Aorta (tissue), 5 donors: ENCODE measurements around the gene RPL32. TPM values are rescaled to one million over a fixed set of nuclear protein-coding genes. Genes with fewer than 3 reads are reported as not detected.

Experiments
- ATAC-seq: fragments of 200-7000 bp; cut with Tn5 transposase; one replicate; pipeline ENCODE4 v1.9.1; 2022; ENCODE audit warnings: moderate library complexity; ENCODE audit not compliant: low FRiP score
- DNase-seq, 2 donors: peaks; one replicate each; pipeline ENCODE4 v3.0.0-alpha.2; 2020
- H3K27ac ChIP-seq, 2 donors: one replicate each; pipeline ENCODE4 v1.5.1; 2013; ENCODE audit warnings: low read length in 2 of 2, mild to moderate bottlenecking in 2 of 2, moderate library complexity in 2 of 2, control low read depth in 1 of 2, inconsistent platforms in 1 of 2, low read depth in 1 of 2
- H3K27me3 ChIP-seq, 2 donors: one replicate each; pipeline ENCODE4 v1.6.1; 2013; ENCODE audit warnings: control low read depth in 1 of 2, low read length in 1 of 2, mild to moderate bottlenecking in 1 of 2, moderate library complexity in 1 of 2; ENCODE audit not compliant: insufficient read depth in 2 of 2, control insufficient read depth in 1 of 2
- H3K36me3 ChIP-seq, 2 donors: one replicate each; pipeline ENCODE4 v1.6.1; 2013; ENCODE audit warnings: control low read depth in 1 of 2, low read length in 1 of 2, mild to moderate bottlenecking in 1 of 2; ENCODE audit not compliant: insufficient read depth in 2 of 2, control insufficient read depth in 1 of 2
- H3K4me1 ChIP-seq, 2 donors: one replicate each; pipeline ENCODE4 v1.6.1; 2013; ENCODE audit warnings: low read length in 2 of 2, control low read depth in 1 of 2, mild to moderate bottlenecking in 1 of 2, moderate library complexity in 1 of 2; ENCODE audit not compliant: insufficient read depth in 2 of 2, control insufficient read depth in 1 of 2
- H3K4me3 ChIP-seq, 2 donors: one replicate each; pipeline ENCODE4 v1.5.1; 2013; ENCODE audit warnings: low read length in 2 of 2, control low read depth in 1 of 2, mild to moderate bottlenecking in 1 of 2
- H3K9me3 ChIP-seq: one replicate; pipeline ENCODE4 v1.6.1; 2013; ENCODE audit warnings: mild to moderate bottlenecking, low read length; ENCODE audit not compliant: control insufficient read depth
- WGBS, 2 donors: extraction: QIAGEN DNeasy Blood & Tissue Kit; methylation state at CpG; one replicate each; pipeline ENCODE4 v1.1.7; 2013; 5-methylcytosine and 5-hydroxymethylcytosine counted together
- intact Hi-C, 2 donors: fragments of 100-400 bp; cut with DNase I; formaldehyde crosslinking; loops; one replicate each; pipeline versions ENCODE4 v1.14.2 to v1.15.0; 2022
- long read RNA-seq, 2 donors: library from polyadenylated mRNA; unstranded; transcript quantifications; one replicate each; pipeline ENCODE4 v2.0.0, GENCODE V29; 2020 to 2021
- polyA plus RNA-seq, 2 donors: library from polyadenylated mRNA; stranded (reverse); fragments of 200-250 nt; gene quantifications; one replicate each; pipeline ENCODE4 v1.2.3, GENCODE V29; 2013
- total RNA-seq, 2 donors: library from RNA; stranded (reverse); fragmentation: NEBNext Ultra II Directional; extraction: Animal tissue kit (Norgen Biotek cat#: 25700); gene quantifications; one replicate each; pipeline ENCODE4 v1.2.1, GENCODE V29; 2021
- donor health status: healthy with polysubstance abuse.
- donor health status: Bipolar disorder and iron deficiency.
- donor health status: DM: no; HTN: no; CAD: no.
- donor health status: DM: no; HTN: no; CAD: no.
- donor health status: DM: yes; HTN: yes; CAD: no.

The RPL32 gene
- total RNA-seq (1,000 to 10,000 TPM; 1,255 to 1,309 TPM), polyA plus RNA-seq (1,000 to 10,000 TPM; 2,819 to 3,270 TPM)
- long read RNA-seq, donor 1, transcript RPL32-202 (3 exons, 1,734 nt): minor isoform, 16 of 257 reads
- long read RNA-seq, donor 1, transcript RPL32-204 (4 exons, 2,117 nt): major isoform, 233 of 257 reads
- long read RNA-seq, donor 1, partial matches to known transcripts: 1 of 257 reads
- long read RNA-seq, donor 1, other reads (novel, unspliced or antisense): 4 of 257 reads
- long read RNA-seq, donor 2, transcript RPL32-204 (4 exons, 2,117 nt): major isoform, 184 of 194 reads
- long read RNA-seq, donor 2, partial matches to known transcripts: 1 of 194 reads
- long read RNA-seq, donor 2, other reads (novel, unspliced or antisense): 4 of 194 reads

DNA sequence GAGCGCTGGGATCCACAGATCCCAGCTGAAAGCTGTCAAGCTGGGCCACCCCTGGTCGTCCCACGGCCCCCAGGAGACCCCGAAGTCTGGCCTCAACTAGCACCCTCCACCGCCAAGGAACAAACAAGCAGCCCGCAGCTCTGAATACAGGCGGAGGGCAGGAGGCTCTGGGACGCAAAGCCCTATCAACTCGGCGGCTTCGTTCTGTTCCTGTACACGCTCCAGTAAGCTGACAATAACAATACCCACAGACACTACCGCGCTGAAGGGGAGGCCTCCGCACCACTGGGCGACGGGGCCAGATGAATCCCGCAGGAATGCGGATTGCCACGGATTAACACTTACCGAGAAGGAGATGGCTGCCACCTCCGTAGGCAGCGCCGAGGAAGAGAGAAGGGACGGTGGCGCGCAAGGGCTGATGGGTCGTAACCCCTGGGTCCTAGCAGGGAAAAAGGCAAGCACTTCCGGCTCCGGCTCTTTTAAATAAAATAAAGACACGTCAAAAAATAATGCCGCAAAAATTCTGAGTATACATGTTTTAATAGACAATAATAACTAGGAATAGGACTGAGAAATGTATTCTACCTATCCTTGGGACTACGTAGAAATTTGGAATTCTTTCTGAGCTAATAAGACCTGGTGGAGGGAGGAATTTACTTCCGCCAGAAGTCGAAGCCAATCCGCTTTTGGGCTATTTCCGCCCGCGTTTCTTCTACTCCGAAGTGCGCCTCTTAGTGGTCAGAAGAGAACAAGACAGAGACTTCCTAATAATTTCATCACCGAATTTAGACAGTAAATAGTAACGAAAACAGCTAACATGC, at the start of gene RPL32:
Gene RPL32, minus strand, starts transcription at position 417 of the 821 bp plus-strand sequence. CDS start 1,328 bp downstream, outside the sequence.
- peak; percentile 92 to 93 for DNase-seq

GRCh38 chr3:12890610-12891390, 49.4 kb upstream of the RPL32 start:
- Histone ChIP-seq H3K4me3 (no peak overlapping the region), H3K27me3 (no peaks in the 10 kb centered on the region), H3K27ac (no peak overlapping the region), H3K36me3 (no peaks in the 10 kb centered on the region), H3K4me1 (no peaks in the 10 kb centered on the region), H3K9me3 (no peaks in the 10 kb centered on the region)
- ATAC-seq: no peak
- WGBS, 2 donors: 79 to 81% methylated on average over 10 of the region's 10 CpGs
- no peak for DNase-seq
- intact Hi-C loops: no loop called here

More for the DNA sequence above, at the start of gene RPL32:
- H3K4me3 ChIP-seq: peak within 1 kb of the TSS; percentile 87 to 91
- peak; percentile 97 for ATAC-seq
- peak within 1 kb of the TSS in 1 of 2 donors; percentile 90 for H3K27ac ChIP-seq
- no peaks in the 10 kb centered on the region for H3K4me1 ChIP-seq
- intact Hi-C loops: loop anchor here in 1 of 2 donors (5.0 kb wide), 1 partner anchor 134 kb away; no protein-coding TSS in a partner anchor
- no peaks in the 10 kb centered on the region for H3K27me3 ChIP-seq
- H3K36me3 ChIP-seq: peaks cover 0 to 7% of the 10 kb centered on the region in 2 donors
- WGBS, 2 donors: 0 to 1% methylated on average over 42 to 43 of the region's 43 CpGs
- no peaks in the 10 kb centered on the region for H3K9me3 ChIP-seq

DNA sequence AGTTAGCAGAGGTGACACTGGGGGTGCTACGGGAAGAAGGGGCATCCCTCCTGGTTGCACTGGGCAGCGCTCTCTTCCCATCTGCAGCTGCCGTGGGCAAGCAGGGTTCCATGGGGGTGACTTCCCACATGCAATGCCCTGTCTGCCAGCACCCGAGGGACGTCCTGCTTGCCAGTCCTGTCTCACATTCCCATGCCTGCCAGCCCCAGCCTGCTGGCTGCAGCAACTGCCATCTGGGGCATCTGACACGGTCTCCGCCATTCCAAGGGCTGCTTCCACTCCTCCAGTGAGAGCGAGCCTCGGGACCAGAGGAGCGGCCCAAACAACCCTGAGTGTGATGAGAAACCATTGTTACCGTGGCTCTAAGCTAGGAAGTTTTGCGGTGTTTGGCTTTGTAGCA, 45.4 kb upstream of the RPL32 start:
- no peaks in the 10 kb centered on the region for H3K4me1 ChIP-seq
- intact Hi-C loops: no loop called here
- no peak overlapping the region for H3K27ac ChIP-seq
- DNase-seq (no peak), ATAC-seq (no peak)
- H3K36me3 ChIP-seq: no peaks in the 10 kb centered on the region
- H3K27me3 ChIP-seq: no peaks in the 10 kb centered on the region
- H3K9me3 ChIP-seq: no peaks in the 10 kb centered on the region
- WGBS, 2 donors: 79 to 82% methylated on average over 12 of the region's 12 CpGs
- H3K4me3 ChIP-seq: no peak overlapping the region

GRCh38 chr3:12886106-12886679, 44.8 kb upstream of the RPL32 start:
- no peak for DNase-seq
- Histone ChIP-seq H3K27ac (no peak overlapping the region), H3K27me3 (no peaks in the 10 kb centered on the region), H3K9me3 (no peaks in the 10 kb centered on the region), H3K36me3 (no peaks in the 10 kb centered on the region), H3K4me1 (no peaks in the 10 kb centered on the region), H3K4me3 (no peak overlapping the region)
- intact Hi-C loops: no loop called here
- ATAC-seq: no peak
- 91% methylated on average over 10 of the region's 10 CpGs for WGBS, 2 donors

GRCh38 chr3:12885583-12885930, 44.2 kb upstream of the RPL32 start:
- no peak for DNase-seq
- no peaks in the 10 kb centered on the region for H3K4me1 ChIP-seq
- no peaks in the 10 kb centered on the region for H3K27me3 ChIP-seq
- no peak overlapping the region for H3K27ac ChIP-seq
- 92 to 95% methylated on average over 4 of the region's 4 CpGs for WGBS, 2 donors
- intact Hi-C loops: no loop called here
- ATAC-seq: no peak
- H3K9me3 ChIP-seq: no peaks in the 10 kb centered on the region
- no peak overlapping the region for H3K4me3 ChIP-seq
- H3K36me3 ChIP-seq: no peaks in the 10 kb centered on the region

GRCh38 chr3:12884790-12885582, 43.6 kb upstream of the RPL32 start:
- Histone ChIP-seq H3K27ac (no peak overlapping the region), H3K27me3 (no peaks in the 10 kb centered on the region), H3K4me3 (no peak overlapping the region), H3K36me3 (no peaks in the 10 kb centered on the region), H3K4me1 (no peaks in the 10 kb centered on the region), H3K9me3 (no peaks in the 10 kb centered on the region)
- intact Hi-C loops: no loop called here
- 78 to 81% methylated on average over 20 of the region's 20 CpGs for WGBS, 2 donors
- DNase-seq (no peak), ATAC-seq (no peak)

DNA sequence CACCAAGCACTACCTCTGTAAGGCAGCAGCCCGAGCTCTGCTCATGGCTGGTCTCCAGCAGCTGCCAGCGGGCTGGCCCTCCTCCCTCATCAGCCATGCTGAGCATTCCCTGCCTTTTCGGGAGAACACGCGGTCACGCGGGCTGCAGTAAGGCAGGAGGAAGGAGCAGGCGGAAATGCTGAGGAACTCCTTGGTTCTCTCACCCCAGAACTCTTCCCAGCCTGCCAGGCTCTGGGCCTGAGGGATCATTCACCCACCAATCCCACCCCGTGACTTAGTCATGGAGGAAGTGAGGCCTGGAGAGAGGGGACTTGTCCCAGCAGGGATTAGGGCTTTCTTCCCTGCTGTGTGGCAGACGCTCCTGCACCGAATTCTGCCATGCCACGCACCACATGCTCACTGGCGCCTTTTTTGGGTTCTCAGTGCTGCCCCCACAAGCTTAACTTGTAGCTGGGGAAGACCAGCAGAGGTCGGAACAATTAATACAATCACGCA, 42.9 kb upstream of the RPL32 start:
- H3K4me3 ChIP-seq: no peak overlapping the region
- no peaks in the 10 kb centered on the region for H3K27me3 ChIP-seq
- H3K4me1 ChIP-seq: no peaks in the 10 kb centered on the region
- whole genome bisulfite sequencing, 2 donors: 17 to 21% methylated on average over 15 of the region's 15 CpGs
- intact Hi-C loops: no loop called here
- ATAC-seq: peak; percentile 85
- no peaks in the 10 kb centered on the region for H3K36me3 ChIP-seq
- DNase-seq: peak; percentile 83 to 90
- H3K9me3 ChIP-seq: no peaks in the 10 kb centered on the region
- H3K27ac ChIP-seq: peak overlapping the region in 1 of 2 donors; percentile 19
